A673 (cell line): ENCODE results near the gene CHID1.

Experiments
- EZH2 ChIP-seq: fragments of 200-600 bp; sonication (generic); IDR thresholded peaks from 2 replicates; pipeline ENCODE4 v1.6.1; 2017; ENCODE audit warnings: borderline replicate concordance, low read depth, mild to moderate bottlenecking, mixed read lengths, antibody characterized with exemption, low read length; ENCODE audit not compliant: poor library complexity, severe bottlenecking
- TF ChIP-seq, protein P1 (sequence below): fragments of 300-800, 200-600 bp; sonication (generic); conservative IDR thresholded peaks from 2 replicates; pipeline ENCODE4 v1.5.1; 2017; ENCODE audit warnings: low read depth, mild to moderate bottlenecking, antibody characterized with exemption, low read length, moderate library complexity, mixed read lengths

GRCh38 chr11:933936-934335, 23.3 kb upstream of the CHID1 start:
- TF ChIP-seq, protein P1, sequence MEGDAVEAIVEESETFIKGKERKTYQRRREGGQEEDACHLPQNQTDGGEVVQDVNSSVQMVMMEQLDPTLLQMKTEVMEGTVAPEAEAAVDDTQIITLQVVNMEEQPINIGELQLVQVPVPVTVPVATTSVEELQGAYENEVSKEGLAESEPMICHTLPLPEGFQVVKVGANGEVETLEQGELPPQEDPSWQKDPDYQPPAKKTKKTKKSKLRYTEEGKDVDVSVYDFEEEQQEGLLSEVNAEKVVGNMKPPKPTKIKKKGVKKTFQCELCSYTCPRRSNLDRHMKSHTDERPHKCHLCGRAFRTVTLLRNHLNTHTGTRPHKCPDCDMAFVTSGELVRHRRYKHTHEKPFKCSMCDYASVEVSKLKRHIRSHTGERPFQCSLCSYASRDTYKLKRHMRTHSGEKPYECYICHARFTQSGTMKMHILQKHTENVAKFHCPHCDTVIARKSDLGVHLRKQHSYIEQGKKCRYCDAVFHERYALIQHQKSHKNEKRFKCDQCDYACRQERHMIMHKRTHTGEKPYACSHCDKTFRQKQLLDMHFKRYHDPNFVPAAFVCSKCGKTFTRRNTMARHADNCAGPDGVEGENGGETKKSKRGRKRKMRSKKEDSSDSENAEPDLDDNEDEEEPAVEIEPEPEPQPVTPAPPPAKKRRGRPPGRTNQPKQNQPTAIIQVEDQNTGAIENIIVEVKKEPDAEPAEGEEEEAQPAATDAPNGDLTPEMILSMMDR = no peak
- no peak for TF ChIP-seq EZH2
